IMR-90 (cell line): Measurements from ENCODE around the gene CDH23. TPM values are rescaled to one million over a fixed set of nuclear protein-coding genes. Genes with fewer than 3 reads are reported as not detected.

Experiments
- ATAC-seq: fragments of 200-7000 bp; cut with Tn5 transposase; 2 replicates; pipeline ENCODE4 v1.9.1; 2020; ENCODE audit warnings: low read depth, mild to moderate bottlenecking, moderate library complexity
- BruUV-seq: library from RNA; stranded (reverse); fragments of 400-500 nt; replicated peaks from 2 replicates; lab custom pipeline; 2021; lab: Mats Ljungman, UMichigan
- CTCF ChIA-PET: fragments of 300-600 bp; formaldehyde crosslinking; extraction: SDS; loops from one replicate; lab custom pipeline; 2021; ENCODE audit warnings: antibody characterized with exemption; lab: Yijun Ruan, JAX
- POLR2A ChIA-PET: fragments of 300-600 bp; sonication (Branson Sonifier 250); formaldehyde crosslinking; loops from one replicate; lab custom pipeline; 2022; ENCODE audit warnings: antibody characterized with exemption; ENCODE audit not compliant: unreplicated experiment; lab: Charles Lee
- DNase-seq: peaks from one replicate; pipeline ENCODE4 v3.0.0; 2013
- H2AFZ ChIP-seq: replicated peaks from 2 replicates; pipeline ENCODE3; 2013; ENCODE audit warnings: low read length, mild to moderate bottlenecking; ENCODE audit not compliant: poor library complexity
- H2AK5ac ChIP-seq: 2 replicates; pipeline ENCODE4 v1.6.1; 2013; ENCODE audit warnings: low read depth, low read length, inconsistent platforms
- H2AK9ac ChIP-seq: replicated peaks from 2 replicates; pipeline ENCODE3; 2013; ENCODE audit warnings: mild to moderate bottlenecking, low read depth, low read length, moderate library complexity; ENCODE audit not compliant: poor library complexity
- H2BK120ac ChIP-seq: 2 replicates; pipeline ENCODE4 v1.6.1; 2013; ENCODE audit warnings: low read depth, low read length, inconsistent platforms
- H2BK15ac ChIP-seq: 3 replicates; pipeline ENCODE4 v1.6.1; 2013; ENCODE audit warnings: low read depth, low read length, inconsistent platforms
- H2BK20ac ChIP-seq: 2 replicates; pipeline ENCODE4 v1.6.1; 2013; ENCODE audit warnings: low read depth, mild to moderate bottlenecking, inconsistent platforms, low read length, moderate library complexity
- H2BK5ac ChIP-seq: 2 replicates; pipeline ENCODE4 v1.6.1; 2013; ENCODE audit warnings: mild to moderate bottlenecking, low read depth, low read length, inconsistent platforms; ENCODE audit not compliant: poor library complexity, severe bottlenecking
- H3K14ac ChIP-seq: replicated peaks from 2 replicates; pipeline ENCODE4 v1.6.1; 2013; ENCODE audit warnings: low read depth, low read length, inconsistent platforms
- H3K18ac ChIP-seq: 2 replicates; pipeline ENCODE4 v1.6.1; 2013; ENCODE audit warnings: low read depth, low read length, control low read depth
- H3K23ac ChIP-seq: 2 replicates; pipeline ENCODE4 v1.6.1; 2013; ENCODE audit warnings: low read depth, low read length, inconsistent platforms
- H3K27ac ChIP-seq: 2 replicates; pipeline ENCODE4 v1.5.1; 2013; ENCODE audit warnings: mild to moderate bottlenecking, control low read depth, low read length; ENCODE audit not compliant: insufficient read depth
- H3K27me3 ChIP-seq: 2 replicates; pipeline ENCODE4 v1.6.1; 2013; ENCODE audit warnings: low read length; ENCODE audit not compliant: control insufficient read depth, insufficient read depth
- H3K36me3 ChIP-seq: 2 replicates; pipeline ENCODE4 v1.6.1; 2013; ENCODE audit warnings: low read length, mixed read lengths; ENCODE audit not compliant: control insufficient read depth, insufficient read depth
- H3K4ac ChIP-seq: 2 replicates; pipeline ENCODE4 v1.6.1; 2013; ENCODE audit warnings: low read depth, low read length, inconsistent platforms
- H3K4me1 ChIP-seq: 2 replicates; pipeline ENCODE4 v1.6.1; 2013; ENCODE audit warnings: low read length, mixed read lengths; ENCODE audit not compliant: control insufficient read depth, insufficient read depth
- H3K4me2 ChIP-seq: 2 replicates; pipeline ENCODE4 v1.6.1; 2013; ENCODE audit warnings: low read depth, mild to moderate bottlenecking, control low read depth, low read length, moderate library complexity
- H3K4me3 ChIP-seq: 2 replicates; pipeline ENCODE4 v1.5.1; 2013; ENCODE audit warnings: low read depth, mild to moderate bottlenecking, control low read depth, low read length, moderate library complexity; ENCODE audit not compliant: insufficient read depth
- H3K56ac ChIP-seq: 2 replicates; pipeline ENCODE4 v1.6.1; 2013; ENCODE audit warnings: low read length, inconsistent platforms; ENCODE audit not compliant: insufficient read depth; ENCODE audit errors: extremely low read depth
- H3K79me1 ChIP-seq, 2 experiments: 2 replicates each; pipeline ENCODE4 v1.6.1; 2013; ENCODE audit warnings: low read length in 2 of 2, inconsistent platforms in 1 of 2, low read depth in 1 of 2
- H3K9ac ChIP-seq: 2 replicates; pipeline ENCODE4 v1.6.1; 2013; ENCODE audit warnings: low read depth, low read length, control low read depth
- H3K9me1 ChIP-seq: 2 replicates; pipeline ENCODE4 v1.6.1; 2013; ENCODE audit warnings: low read length, inconsistent platforms; ENCODE audit not compliant: insufficient read depth
- H3K9me3 ChIP-seq: 2 replicates; pipeline ENCODE4 v1.6.1; 2013; ENCODE audit warnings: low read length; ENCODE audit not compliant: control insufficient read depth, insufficient read depth
- H4K20me1 ChIP-seq: 2 replicates; pipeline ENCODE4 v1.6.1; 2013; ENCODE audit warnings: low read length, inconsistent platforms; ENCODE audit not compliant: insufficient read depth
- H4K5ac ChIP-seq: 2 replicates; pipeline ENCODE4 v1.6.1; 2013; ENCODE audit warnings: mild to moderate bottlenecking, low read depth, low read length, control low read depth
- H4K8ac ChIP-seq, 2 experiments: 2 replicates each; pipeline ENCODE4 v1.6.1; 2013; ENCODE audit warnings: low read depth in 2 of 2, low read length in 2 of 2, control low read depth in 1 of 2, inconsistent platforms in 1 of 2
- H4K91ac ChIP-seq: 2 replicates; pipeline ENCODE4 v1.6.1; 2013; ENCODE audit warnings: low read depth, low read length, inconsistent platforms; ENCODE audit not compliant: insufficient read depth
- CEBPB ChIP-seq: IDR thresholded peaks from 2 replicates; pipeline ENCODE4 v1.6.1; 2012; ENCODE audit warnings: low read depth, low read length, improper control_type of control experiment
- CHD1 ChIP-seq: IDR thresholded peaks from 2 replicates; pipeline ENCODE4 v1.6.1; 2012; ENCODE audit warnings: low read depth, low read length, improper control_type of control experiment
- ELK1 ChIP-seq: fragments of 150-350 bp; IDR thresholded peaks from 2 replicates; pipeline ENCODE4 v1.6.1; 2016; ENCODE audit warnings: low read depth, mild to moderate bottlenecking, low read length, moderate library complexity, borderline replicate concordance
- FOS ChIP-seq: fragments of 150-350 bp; IDR thresholded peaks from 2 replicates; pipeline ENCODE4 v1.6.1; 2016; ENCODE audit warnings: low read depth, low read length
- MAFK ChIP-seq: IDR thresholded peaks from 2 replicates; pipeline ENCODE4 v1.6.1; 2012; ENCODE audit warnings: low read depth, low read length, improper control_type of control experiment
- MAZ ChIP-seq: IDR thresholded peaks from 2 replicates; pipeline ENCODE4 v1.6.1; 2012; ENCODE audit warnings: low read depth, mild to moderate bottlenecking, low read length, improper control_type of control experiment, moderate library complexity, borderline replicate concordance
- NFE2L2 ChIP-seq: fragments of 150-350 bp; IDR thresholded peaks from 2 replicates; pipeline ENCODE4 v1.6.1; 2016; ENCODE audit warnings: low read depth, mild to moderate bottlenecking, low read length
- SMC3 ChIP-seq: fragments of 150-350 bp; IDR thresholded peaks from 2 replicates; pipeline ENCODE4 v1.6.1; 2016; ENCODE audit warnings: low read depth, mild to moderate bottlenecking, antibody characterized with exemption, low read length, moderate library complexity
- WGBS, 2 experiments: methylation state at CpG; one replicate each; pipeline versions ENCODE4 v1.1.5 to v1.1.7; 2013; ENCODE audit warnings: missing lambda C conversion rate in 2 of 2; ENCODE audit not compliant: insufficient read length in 1 of 2; ENCODE audit errors: extremely low coverage in 2 of 2; 5-methylcytosine and 5-hydroxymethylcytosine counted together
- dilution Hi-C: fragments of 300-500 bp; cut with HindIII; formaldehyde crosslinking; loops from one replicate; pipeline ENCODE4 v1.14.3; 2018; ENCODE audit warnings: low sequenced_read_pairs; ENCODE audit not compliant: unreplicated experiment
- in situ Hi-C: fragments of 300-500 bp; cut with MboI; formaldehyde crosslinking; loops from 3 replicates; pipeline ENCODE4 v1.14.3; 2019; ENCODE audit warnings: low sequenced_read_pairs, inconsistent platforms, mixed read lengths
- intact Hi-C: fragments of 100-400 bp; cut with micrococcal nuclease; formaldehyde crosslinking; loops from 2 replicates; pipeline ENCODE4 v1.10.0; 2022
- polyA plus RNA-seq, 3 experiments: library from polyadenylated mRNA; depleted of rRNA; stranded (reverse); fragments of >200 nt; gene quantifications; 2 replicates each; pipeline ENCODE4 v1.2.3, GENCODE V29; 2012; ENCODE audit warnings: low replicate concordance in 1 of 3
- total RNA-seq: library from RNA; depleted of rRNA; stranded (reverse); fragments of >200 nt; gene quantifications from 2 replicates; pipeline ENCODE4 v1.2.3, GENCODE V29; 2012

CDH23 gene
- total and polyA plus RNA-seq, 2 of the 4 experiments (the other 2 are of a cell fraction), result under 0.01 to 0.03 TPM

DNA sequence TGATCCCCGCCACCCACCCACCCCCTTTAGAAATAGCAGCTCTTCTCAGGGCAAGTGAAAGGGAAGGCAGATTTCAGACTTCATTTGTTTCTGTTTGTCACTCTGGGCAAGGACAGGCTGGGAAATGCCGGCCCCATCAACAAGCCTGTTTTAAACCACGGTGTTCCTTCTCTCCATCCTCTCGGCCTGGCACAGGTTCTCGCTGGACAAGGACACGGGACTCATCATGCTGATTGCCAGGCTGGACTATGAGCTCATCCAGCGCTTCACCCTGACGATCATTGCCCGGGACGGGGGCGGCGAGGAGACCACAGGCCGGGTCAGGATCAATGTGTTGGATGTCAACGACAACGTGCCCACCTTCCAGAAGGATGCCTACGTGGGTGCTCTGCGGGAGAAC is 280.5 kb downstream of the CDH23 start:
- H3K9me3 ChIP-seq, result no peaks in the 10 kb centered on the region
- no peaks in the 10 kb centered on the region for H3K36me3 ChIP-seq
- no peak overlapping the region for H4K5ac ChIP-seq
- H2AK5ac ChIP-seq, result no peak overlapping the region
- dilution Hi-C loops, result no loop called here
- H2BK5ac ChIP-seq, result no peak overlapping the region
- CTCF ChIA-PET, result no interaction called here
- H3K79me1 ChIP-seq, result no peaks in the 10 kb centered on the region
- no peak overlapping the region for H3K4ac ChIP-seq
- peaks cover 63% of the 10 kb centered on the region for H3K27me3 ChIP-seq
- no peak overlapping the region for H4K8ac ChIP-seq
- no peak for DNase-seq
- no peak overlapping the region for H2BK15ac ChIP-seq
- ATAC-seq, result no peak
- no peak overlapping the region for H3K14ac ChIP-seq
- no peak overlapping the region for H3K9ac ChIP-seq
- no peak overlapping the region for H2BK20ac ChIP-seq
- BruUV-seq, result no TSS peak
- H2BK120ac ChIP-seq, result no peak overlapping the region
- no peak for TF ChIP-seq MAFK
- TF ChIP-seq MAZ, result no peak
- TF ChIP-seq SMC3, result no peak
- TF ChIP-seq CEBPB, result no peak
- TF ChIP-seq NFE2L2, result no peak
- no peak for TF ChIP-seq FOS
- TF ChIP-seq CHD1, result no peak
- no peak for TF ChIP-seq ELK1
- in situ Hi-C loops, result no loop called here
- no peaks in the 10 kb centered on the region for H4K20me1 ChIP-seq
- POLR2A ChIA-PET, result no interaction called here
- H3K23ac ChIP-seq, result no peak overlapping the region
- H4K91ac ChIP-seq, result no peak overlapping the region
- H3K4me2 ChIP-seq, result no peak overlapping the region
- H2AK9ac ChIP-seq, result no peak overlapping the region
- intact Hi-C loops, result no loop called here
- H2AFZ ChIP-seq, result no peak overlapping the region
- no peak overlapping the region for H3K4me3 ChIP-seq
- 72% methylated on average over 13 of the region's 17 CpGs; no CpG with 5 or more reads in 1 of the 2 experiments for WGBS, 2 experiments
- H3K56ac ChIP-seq, result no peak overlapping the region
- H3K27ac ChIP-seq, result no peak overlapping the region
- H3K9me1 ChIP-seq, result no peaks in the 10 kb centered on the region
- no peaks in the 10 kb centered on the region for H3K4me1 ChIP-seq
- no peak overlapping the region for H3K18ac ChIP-seq
